GM11168 (cell line): ENCODE measurements around the gene PDZK1IP1.
"Not testable (repeated sequence)": the region's sequence is repeated elsewhere in the genome, so short reads cannot be mapped to it uniquely, and the experiment has no call there.

Experiments
- in situ Hi-C: fragments of 300-500 bp; cut with MboI; formaldehyde crosslinking; loops from one replicate; pipeline ENCODE4 v1.12.0; 2022; ENCODE audit warnings: low sequenced_read_pairs; ENCODE audit not compliant: unreplicated experiment

The PDZK1IP1 gene

GRCh38 chr1:47157957-47158356, 31.9 kb downstream of the PDZK1IP1 start:
- in situ Hi-C loops = not testable (repeated sequence)

- in situ Hi-C loops = not testable (repeated sequence)
Observed at GRCh38 chr1:47156457-47156856, 33.4 kb downstream of the PDZK1IP1 start.

- in situ Hi-C loops = loop anchor here (5.0 kb wide), 1 partner anchor 222 kb away; no protein-coding TSS in a partner anchor
Observed at GRCh38 chr1:47149162-47149561, 40.7 kb downstream of the PDZK1IP1 start.

- in situ Hi-C loops = loop anchor here (5.0 kb wide), 1 partner anchor 220 kb away; no protein-coding TSS in a partner anchor
Observed at GRCh38 chr1:47147047-47147785, 42.6 kb downstream of the PDZK1IP1 start.

GRCh38 chr1:47146495-47146894, 43.3 kb downstream of the PDZK1IP1 start:
- in situ Hi-C loops = loop anchor here (5.0 kb wide), 1 partner anchor 219 kb away; no protein-coding TSS in a partner anchor

- in situ Hi-C loops = not testable (repeated sequence)
Observed at GRCh38 chr1:47143654-47144053, 46.2 kb downstream of the PDZK1IP1 start.

- in situ Hi-C loops = not testable (repeated sequence)
Observed at GRCh38 chr1:47140358-47140757, 49.5 kb downstream of the PDZK1IP1 start.

- in situ Hi-C loops = no loop called here
Observed at GRCh38 chr1:47137925-47138615, 51.8 kb downstream of the PDZK1IP1 start.

GRCh38 chr1:47137198-47137597, 52.6 kb downstream of the PDZK1IP1 start, which contains the start of gene CYP4A22:
Gene CYP4A22, plus strand, starts transcription at chr1:47137441. Its CDS starts 45 bp downstream, at chr1:47137486.
- in situ Hi-C loops = no loop called here
